HepG2 (cell line): ENCODE data around the gene TNRC18. TPM values are rescaled to one million over a fixed set of nuclear protein-coding genes. Genes with fewer than 3 reads are reported as not detected.

Experiments used
- AFF4 ChIP-seq: sonication (generic); formaldehyde crosslinking; IDR thresholded peaks from 2 replicates; pipeline ENCODE4 v1.4.0; 2020; ENCODE audit warnings: missing genetic modification reagents
- AGO1 ChIP-seq: fragments of 200-400 bp; formaldehyde crosslinking; IDR thresholded peaks from 2 replicates; pipeline ENCODE4 v1.6.1; 2017; ENCODE audit warnings: mild to moderate bottlenecking, low read depth, low read length, moderate library complexity; ENCODE audit not compliant: poor library complexity, severe bottlenecking
- AGO2 ChIP-seq: fragments of 200-400 bp; formaldehyde crosslinking; optimal IDR thresholded peaks from 2 replicates; pipeline ENCODE3; 2017; ENCODE audit warnings: mild to moderate bottlenecking, low read depth, low read length, moderate library complexity
- EP300 ChIP-seq, 3 experiments: sonication (generic) in 1 of 3; formaldehyde crosslinking in 1 of 3; IDR thresholded peaks; 2 replicates each; pipeline versions ENCODE4 v1.5.1 to v1.6.1; 2011 to 2020; ENCODE audit warnings: low read depth in 2 of 3, low read length in 2 of 3, borderline replicate concordance in 1 of 3, improper control_type of control experiment in 1 of 3, mild to moderate bottlenecking in 1 of 3, missing genetic modification reagents in 1 of 3, moderate library complexity in 1 of 3
- FOXK1 ChIP-seq: sonication (generic); formaldehyde crosslinking; IDR thresholded peaks from 2 replicates; pipeline ENCODE4 v1.4.0; 2020; ENCODE audit warnings: low read depth, missing genetic modification reagents, borderline replicate concordance
- HDAC1 ChIP-seq: sonication (generic); formaldehyde crosslinking; IDR thresholded peaks from 2 replicates; pipeline ENCODE4 v1.5.1; 2020; ENCODE audit warnings: mild to moderate bottlenecking, missing genetic modification reagents
- HNRNPLL ChIP-seq: fragments of 200-400 bp; formaldehyde crosslinking; IDR thresholded peaks from 2 replicates; pipeline ENCODE4 v1.6.1; 2017; ENCODE audit warnings: mild to moderate bottlenecking, low read depth, low read length; ENCODE audit not compliant: poor library complexity, severe bottlenecking
- MTF2 ChIP-seq: sonication (generic); formaldehyde crosslinking; IDR thresholded peaks from 2 replicates; pipeline ENCODE4 v1.5.0; 2020; ENCODE audit warnings: missing genetic modification reagents, borderline replicate concordance
- NONO ChIP-seq, 2 experiments: fragments of 450-650 bp in 1 of 2; sonication (generic) in 1 of 2; formaldehyde crosslinking in 1 of 2; IDR thresholded peaks in 1 of 2; conservative IDR thresholded peaks in 1 of 2; 2 replicates each; pipeline versions ENCODE4 v1.6.1 to v1.8.0; 2017 to 2022; ENCODE audit warnings: mild to moderate bottlenecking in 1 of 2, missing genetic modification reagents in 1 of 2, moderate library complexity in 1 of 2
- NR2C2 ChIP-seq: sonication (generic); formaldehyde crosslinking; IDR thresholded peaks from 2 replicates; pipeline ENCODE4 v1.4.0; 2020; ENCODE audit warnings: missing genetic modification reagents, mild to moderate bottlenecking, moderate library complexity, borderline replicate concordance
- PAWR ChIP-seq: sonication (generic); formaldehyde crosslinking; IDR thresholded peaks from 2 replicates; pipeline ENCODE4 v1.4.0; 2020; ENCODE audit warnings: missing genetic modification reagents, mild to moderate bottlenecking, borderline replicate concordance
- POLR2G ChIP-seq: fragments of 200-400 bp; formaldehyde crosslinking; IDR thresholded peaks from 2 replicates; pipeline ENCODE4 v1.6.1; 2018; ENCODE audit warnings: mild to moderate bottlenecking, low read depth, low read length, moderate library complexity
- RAD21 ChIP-seq: fragments of 450-650 bp; formaldehyde crosslinking; IDR thresholded peaks from 2 replicates; pipeline ENCODE4 v1.5.0; 2020; ENCODE audit warnings: mild to moderate bottlenecking
- RBFOX2 ChIP-seq: fragments of 200-400 bp; formaldehyde crosslinking; IDR thresholded peaks from 2 replicates; pipeline ENCODE4 v1.6.1; 2017; ENCODE audit warnings: low read depth, mild to moderate bottlenecking, low read length
- TAF1 ChIP-seq: sonication (generic); formaldehyde crosslinking; IDR thresholded peaks from 2 replicates; pipeline ENCODE4 v1.4.0; 2020; ENCODE audit warnings: missing genetic modification reagents
- TBX3 ChIP-seq: fragments of 450-650 bp; IDR thresholded peaks from 2 replicates; pipeline ENCODE4 v1.6.1; 2017; ENCODE audit warnings: antibody characterized with exemption, mild to moderate bottlenecking, inconsistent platforms, borderline replicate concordance
- TOE1 ChIP-seq: sonication (generic); formaldehyde crosslinking; IDR thresholded peaks from 2 replicates; pipeline ENCODE4 v1.4.0; 2020; ENCODE audit warnings: mild to moderate bottlenecking, missing genetic modification reagents
- TP53 ChIP-seq: sonication (generic); formaldehyde crosslinking; conservative IDR thresholded peaks from 2 replicates; pipeline ENCODE4 v1.4.0; 2020; ENCODE audit warnings: missing genetic modification reagents
- ZNF567 ChIP-seq: sonication (generic); formaldehyde crosslinking; IDR thresholded peaks from 2 replicates; pipeline ENCODE4 v1.8.1; 2023; ENCODE audit warnings: mild to moderate bottlenecking, missing genetic modification reagents, borderline replicate concordance
- ZNF746 ChIP-seq: sonication (generic); formaldehyde crosslinking; IDR thresholded peaks from 2 replicates; pipeline ENCODE4 v1.8.0; 2022; ENCODE audit warnings: mild to moderate bottlenecking, missing genetic modification reagents
- ZSCAN22 ChIP-seq: sonication (generic); formaldehyde crosslinking; IDR thresholded peaks from 2 replicates; pipeline ENCODE4 v1.4.0; 2020; ENCODE audit warnings: mild to moderate bottlenecking, missing genetic modification reagents
- polyA plus RNA-seq, 8 experiments: library from polyadenylated mRNA; depleted of rRNA in 3 of 8; stranded (reverse) in 7 of 8; unstranded in 1 of 8; fragments of >200 nt; fragmentation: Illumina TruSeq in 4 of 8; extraction: Trizol in 4 of 8; gene quantifications; 2 replicates each; pipeline versions ENCODE4 v1.2.1 to v1.2.3, GENCODE V29; 2011 to 2016; ENCODE audit warnings: low read depth in 4 of 8, missing spikeins in 1 of 8, mixed read lengths in 1 of 8; ENCODE audit not compliant: insufficient read depth in 1 of 8
- total RNA-seq, 5 experiments: library from RNA; depleted of rRNA; stranded (reverse); fragments of >200 nt; fragmentation: Illumina TruSeq; extraction: Trizol; gene quantifications; 2 replicates each; pipeline ENCODE4 v1.2.3, GENCODE V29; 2016; ENCODE audit warnings: low read depth in 1 of 5
- TF ChIP-seq, protein P1 (sequence below): sonication (generic); formaldehyde crosslinking; IDR thresholded peaks from 2 replicates; pipeline ENCODE4 v1.5.1; 2020; ENCODE audit warnings: mild to moderate bottlenecking, missing genetic modification reagents, moderate library complexity

TNRC18 gene
- total and polyA plus RNA-seq, 2 of the 13 experiments (the other 11 are each of a cell fraction or from before 2014, with no cell fraction given): 11.7 to 17.4 TPM

GRCh38 chr7:5423306-5423975 is at the start of gene TNRC18 (continued):
- TF ChIP-seq POLR2G: peak; percentile 81; the same call in 1 of the 2 replicates
- no peak for TF ChIP-seq NONO (IDR thresholded peaks at IDR 0.05)
- TF ChIP-seq NONO (CRISPR knock-in tag; conservative IDR thresholded peaks at IDR 0.05): 0 out of 2 replicates have a peak, but pooled peaks have one; percentile 8
- no peak for TF ChIP-seq TOE1 (CRISPR knock-in tag)
- TF ChIP-seq ZSCAN22 (CRISPR knock-in tag): no peak
- TF ChIP-seq MTF2: no peak
- 0 out of 2 replicates have a peak, but pooled peaks have one; percentile 3 for TF ChIP-seq ZNF746 (CRISPR knock-in tag)
- no peak for TF ChIP-seq TBX3
- TF ChIP-seq RBFOX2: peak; percentile 87
- TF ChIP-seq AGO1: peak; percentile 2
- 0 out of 2 replicates have a peak, but pooled peaks have one; percentile 40 for TF ChIP-seq TAF1 (CRISPR knock-in tag)
- TF ChIP-seq FOXK1 (CRISPR knock-in tag): 0 out of 2 replicates have a peak, but pooled peaks have one; percentile 2
- no peak for TF ChIP-seq ZNF567 (CRISPR knock-in tag)
- peak; percentile 24; the same call in 1 of the 2 replicates for TF ChIP-seq RAD21 (CRISPR knock-in tag)
- TF ChIP-seq AFF4: 0 out of 2 replicates have a peak, but pooled peaks have one; percentile 5
- peak; percentile 90 for TF ChIP-seq AGO2
- TF ChIP-seq HNRNPLL: peak; percentile 36
- 0 out of 2 replicates have a peak, but pooled peaks have one; percentile 4 for TF ChIP-seq HDAC1 (CRISPR knock-in tag)
- 0 out of 4 replicates have a peak, but pooled peaks of 1 of the 2 experiments have one; percentile 10 for TF ChIP-seq EP300 (IDR thresholded peaks at IDR 0.05; ENCODE audit: low read depth in 2 of 2, low read length in 2 of 2)
- TF ChIP-seq EP300 (CRISPR knock-in tag; IDR thresholded peaks at IDR 0.05; ENCODE audit: borderline replicate concordance): no peak
- TF ChIP-seq TP53 (CRISPR knock-in tag): no peak
- TF ChIP-seq, protein P1, sequence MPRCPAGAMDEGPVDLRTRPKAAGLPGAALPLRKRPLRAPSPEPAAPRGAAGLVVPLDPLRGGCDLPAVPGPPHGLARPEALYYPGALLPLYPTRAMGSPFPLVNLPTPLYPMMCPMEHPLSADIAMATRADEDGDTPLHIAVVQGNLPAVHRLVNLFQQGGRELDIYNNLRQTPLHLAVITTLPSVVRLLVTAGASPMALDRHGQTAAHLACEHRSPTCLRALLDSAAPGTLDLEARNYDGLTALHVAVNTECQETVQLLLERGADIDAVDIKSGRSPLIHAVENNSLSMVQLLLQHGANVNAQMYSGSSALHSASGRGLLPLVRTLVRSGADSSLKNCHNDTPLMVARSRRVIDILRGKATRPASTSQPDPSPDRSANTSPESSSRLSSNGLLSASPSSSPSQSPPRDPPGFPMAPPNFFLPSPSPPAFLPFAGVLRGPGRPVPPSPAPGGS (CRISPR knock-in tag): peak; percentile 66; the same call in 1 of the 2 replicates
- TF ChIP-seq PAWR (CRISPR knock-in tag): no peak
- TF ChIP-seq NR2C2 (CRISPR knock-in tag): no peak
